Suprapubic skin (tissue), 4 donors: ENCODE measurements around the gene HPCAL1.

Experiments used
- EP300 ChIP-seq: sonication (generic); formaldehyde crosslinking; IDR thresholded peaks from one replicate; pipeline ENCODE4 v1.6.1; 2017; ENCODE audit warnings: antibody characterized with exemption
- POLR2A ChIP-seq, 2 donors: fragments of 450-650 bp; IDR thresholded peaks; one replicate each; pipeline ENCODE4 v1.6.1; 2017; ENCODE audit warnings: antibody characterized with exemption in 2 of 2, mild to moderate bottlenecking in 2 of 2, moderate library complexity in 2 of 2
- POLR2AphosphoS5 ChIP-seq, 3 donors: sonication (generic); formaldehyde crosslinking; IDR thresholded peaks; one replicate each; pipeline ENCODE4 v1.6.1; 2017; ENCODE audit warnings: antibody characterized with exemption in 3 of 3
- TF ChIP-seq, protein P1 (sequence below), 2 donors: fragments of 200-600 bp in 1 of 2; fragments of 450-650 bp in 1 of 2; sonication (generic) in 1 of 2; IDR thresholded peaks; one replicate each; pipeline ENCODE4 v1.5.1; 2016 to 2019; ENCODE audit warnings: antibody characterized with exemption in 2 of 2, mild to moderate bottlenecking in 1 of 2, moderate library complexity in 1 of 2

DNA sequence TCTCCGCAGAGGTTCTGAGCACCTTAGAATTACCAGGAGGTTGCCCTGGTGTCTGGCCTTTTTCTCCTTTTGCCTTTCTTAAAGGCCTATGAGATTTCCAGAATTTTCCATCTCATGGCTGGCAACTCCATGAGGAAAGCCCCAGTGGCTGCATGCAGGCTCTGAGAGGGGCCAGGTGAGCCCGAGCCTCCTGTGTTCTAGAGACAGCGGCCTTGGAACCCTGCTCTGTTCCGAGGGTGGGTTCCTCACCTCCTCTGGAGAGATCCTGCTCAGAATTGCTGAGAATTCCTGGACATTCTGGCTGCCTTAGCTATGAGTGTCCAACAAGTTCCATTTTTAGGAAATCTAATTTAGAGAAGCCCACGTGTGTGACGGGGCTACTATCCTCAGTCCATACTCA is 35.7 kb upstream of the HPCAL1 start:
- TF ChIP-seq POLR2AphosphoS5 (IDR thresholded peaks at IDR 0.05) (no peak), POLR2A (IDR thresholded peaks at IDR 0.05) (no peak), EP300 (no peak)
- TF ChIP-seq, protein P1, sequence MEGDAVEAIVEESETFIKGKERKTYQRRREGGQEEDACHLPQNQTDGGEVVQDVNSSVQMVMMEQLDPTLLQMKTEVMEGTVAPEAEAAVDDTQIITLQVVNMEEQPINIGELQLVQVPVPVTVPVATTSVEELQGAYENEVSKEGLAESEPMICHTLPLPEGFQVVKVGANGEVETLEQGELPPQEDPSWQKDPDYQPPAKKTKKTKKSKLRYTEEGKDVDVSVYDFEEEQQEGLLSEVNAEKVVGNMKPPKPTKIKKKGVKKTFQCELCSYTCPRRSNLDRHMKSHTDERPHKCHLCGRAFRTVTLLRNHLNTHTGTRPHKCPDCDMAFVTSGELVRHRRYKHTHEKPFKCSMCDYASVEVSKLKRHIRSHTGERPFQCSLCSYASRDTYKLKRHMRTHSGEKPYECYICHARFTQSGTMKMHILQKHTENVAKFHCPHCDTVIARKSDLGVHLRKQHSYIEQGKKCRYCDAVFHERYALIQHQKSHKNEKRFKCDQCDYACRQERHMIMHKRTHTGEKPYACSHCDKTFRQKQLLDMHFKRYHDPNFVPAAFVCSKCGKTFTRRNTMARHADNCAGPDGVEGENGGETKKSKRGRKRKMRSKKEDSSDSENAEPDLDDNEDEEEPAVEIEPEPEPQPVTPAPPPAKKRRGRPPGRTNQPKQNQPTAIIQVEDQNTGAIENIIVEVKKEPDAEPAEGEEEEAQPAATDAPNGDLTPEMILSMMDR (IDR thresholded peaks at IDR 0.05): no peak
